Activated CD8-positive, alpha-beta memory T cell treated with anti-CD3 and anti-CD28 coated beads for 24 hours (primary cell): ENCODE data around the gene NQO2.
"Not testable (repeated sequence)": the region's sequence is repeated elsewhere in the genome, so short reads cannot be mapped to it uniquely, and the experiment has no call there.

ENCODE experiments used
- DNase-seq: peaks from one replicate; pipeline ENCODE4 v3.0.0-alpha.2; 2020

Gene NQO2

DNA sequence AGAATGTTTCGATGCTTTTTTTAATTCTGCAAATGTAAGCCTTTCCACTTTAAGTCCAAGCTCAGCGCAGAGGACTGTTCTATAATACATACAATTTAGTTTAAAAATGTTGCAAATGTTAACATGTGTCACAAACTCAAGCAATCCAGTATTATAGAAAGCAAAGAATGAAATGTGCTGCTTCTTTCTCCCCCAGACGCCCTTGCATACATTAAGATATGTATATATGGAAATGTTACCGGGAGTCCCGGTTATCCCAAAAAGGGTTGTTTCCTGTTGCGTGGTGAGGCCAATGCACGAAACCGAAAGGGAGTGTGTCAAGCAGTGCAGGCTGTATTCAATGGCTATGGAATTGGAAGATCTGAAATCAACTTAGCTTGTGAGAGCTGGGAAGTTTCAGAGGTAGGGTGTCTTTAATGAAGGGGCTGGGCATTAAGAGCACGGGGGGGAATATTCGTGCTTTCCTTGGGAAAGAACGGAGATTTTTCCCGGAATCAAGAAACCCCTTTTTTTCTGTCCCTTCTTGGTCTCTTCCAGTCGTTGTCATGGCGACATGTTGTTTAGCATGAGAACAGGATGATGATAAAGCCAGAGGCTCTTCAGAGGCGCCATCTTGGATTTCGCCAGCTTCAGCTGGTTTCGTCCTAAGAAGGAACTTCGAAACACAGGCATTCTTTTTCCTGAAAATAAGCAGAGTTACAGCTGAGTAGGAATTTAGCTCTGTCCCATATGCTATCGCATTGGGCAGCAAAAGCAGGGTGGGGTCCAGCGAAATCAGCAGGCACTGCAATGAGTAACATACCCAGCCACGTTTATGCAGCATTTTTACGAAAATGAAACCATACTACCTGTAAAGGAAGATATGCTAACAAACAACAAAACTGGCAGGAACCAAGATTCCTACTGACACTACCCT lies 10.1 kb upstream of the NQO2 start:
- DNase-seq: peak; percentile 87

DNA sequence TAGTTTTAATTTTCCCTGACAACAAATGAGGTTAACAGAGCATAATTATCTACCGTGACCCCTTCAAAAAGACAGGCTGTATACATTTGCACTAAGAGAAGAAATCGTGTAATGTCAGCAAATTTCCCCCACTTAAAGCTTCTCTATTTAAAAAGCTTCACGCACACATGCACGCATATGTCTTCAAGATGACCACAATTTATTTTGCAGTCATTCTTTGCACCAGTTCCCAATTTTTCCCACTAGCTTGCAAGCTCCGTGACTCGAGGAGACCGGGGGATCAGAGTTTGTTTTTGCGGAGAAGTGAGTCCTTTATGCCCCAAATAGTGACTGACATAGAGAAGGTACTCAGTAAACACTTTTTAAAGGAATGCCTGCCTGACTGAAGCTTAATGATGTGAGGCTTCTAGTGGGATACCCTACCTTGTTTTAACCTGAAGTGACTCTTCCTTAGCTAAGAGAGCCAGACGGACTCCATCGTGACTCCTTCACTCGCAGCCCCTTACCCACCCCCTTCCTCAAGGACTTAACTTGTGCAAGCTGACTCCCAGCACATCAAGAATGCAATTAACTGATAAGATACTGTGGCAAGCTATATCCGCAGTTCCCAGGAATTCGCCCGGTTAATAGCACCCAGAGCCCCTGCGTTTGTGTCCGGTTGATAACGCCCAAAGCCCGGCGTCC lies 9.3 kb upstream of the NQO2 start:
- peak; percentile 65 for DNase-seq

DNA sequence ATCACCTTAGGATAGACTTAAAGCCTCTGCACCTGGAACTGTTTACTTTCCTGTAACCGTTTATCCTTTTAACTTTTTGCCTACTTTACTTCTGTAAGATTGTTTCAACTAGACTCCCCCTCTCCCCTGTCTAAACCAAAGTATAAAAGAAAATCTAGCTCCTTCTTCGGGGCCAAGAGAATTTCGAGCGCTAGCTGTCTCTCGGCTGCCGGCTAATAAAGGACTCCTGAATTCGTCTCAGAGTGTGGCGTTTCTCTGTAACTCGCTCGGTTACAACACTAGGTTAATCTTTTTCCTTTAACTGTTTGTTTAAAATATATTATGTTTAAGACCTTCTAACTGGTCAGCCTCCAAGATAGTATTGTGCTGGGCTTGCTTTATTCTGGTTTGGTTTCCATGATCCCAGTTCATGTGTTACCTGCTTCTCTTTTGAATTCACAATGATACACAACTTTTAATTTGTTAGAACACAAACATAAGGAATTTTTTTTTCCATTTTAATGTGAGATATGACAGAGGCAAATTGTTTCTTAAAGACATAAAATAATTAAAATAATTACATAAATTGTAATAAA lies 8.7 kb upstream of the NQO2 start:
- DNase-seq: peak; percentile 41

DNA sequence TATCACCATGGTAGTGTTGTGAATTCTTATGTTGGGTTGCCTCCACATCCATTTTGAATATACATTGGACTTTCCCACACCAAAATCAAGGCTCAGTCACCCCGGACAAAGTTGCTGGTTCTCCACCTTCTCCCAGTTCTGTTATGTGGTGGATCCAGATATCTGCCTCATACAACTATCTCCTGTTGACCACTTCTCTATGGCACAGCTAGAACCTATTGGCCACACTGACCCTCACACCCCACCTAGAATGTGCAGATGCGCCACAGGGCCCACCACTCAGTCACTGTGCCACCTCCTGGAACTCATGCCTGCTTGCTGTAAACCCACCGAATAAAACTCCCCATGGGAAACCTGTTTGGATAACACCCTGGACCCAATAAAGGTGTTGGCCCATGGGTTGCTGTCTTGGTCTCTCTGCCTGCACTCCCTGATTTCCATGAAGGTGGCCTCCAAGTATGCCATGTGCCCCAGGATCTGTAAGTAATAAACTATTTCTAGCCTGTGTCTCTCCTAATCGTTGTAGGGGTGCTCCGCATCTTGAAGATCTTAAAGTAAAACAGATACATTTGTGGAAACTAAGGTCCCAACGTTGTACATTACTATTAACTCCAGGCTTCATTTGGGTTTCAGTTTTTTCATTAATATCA lies 7.2 kb upstream of the NQO2 start:
- DNase-seq: peak; percentile 49

DNA sequence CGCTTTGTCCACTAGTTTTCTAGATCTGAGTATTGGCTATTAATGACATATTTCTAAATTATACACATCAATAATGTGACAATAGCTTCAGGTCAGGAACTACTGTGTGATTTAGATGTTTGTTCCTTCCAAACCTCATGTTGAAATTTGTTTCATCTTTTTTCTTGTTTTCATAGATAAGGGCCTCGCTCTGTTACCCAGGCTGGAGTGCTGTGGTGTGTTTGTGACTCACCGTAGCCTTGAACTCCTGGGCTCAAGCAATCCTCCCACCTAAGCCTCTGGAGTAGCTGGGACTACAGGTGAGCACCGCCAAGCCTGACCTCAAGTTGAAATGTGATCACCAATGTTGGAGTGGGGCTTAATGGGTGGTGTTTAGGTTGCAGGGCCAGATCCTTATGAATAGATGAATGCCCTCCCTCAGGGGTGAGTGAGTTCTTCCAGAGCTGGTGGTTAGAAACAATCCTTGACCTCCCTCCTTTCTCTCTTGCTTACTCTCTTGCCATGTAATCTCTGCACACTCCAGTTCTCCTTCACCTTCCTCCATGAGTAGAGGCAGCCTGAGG lies 5.9 kb upstream of the NQO2 start:
- peak; percentile 28 for DNase-seq

DNA sequence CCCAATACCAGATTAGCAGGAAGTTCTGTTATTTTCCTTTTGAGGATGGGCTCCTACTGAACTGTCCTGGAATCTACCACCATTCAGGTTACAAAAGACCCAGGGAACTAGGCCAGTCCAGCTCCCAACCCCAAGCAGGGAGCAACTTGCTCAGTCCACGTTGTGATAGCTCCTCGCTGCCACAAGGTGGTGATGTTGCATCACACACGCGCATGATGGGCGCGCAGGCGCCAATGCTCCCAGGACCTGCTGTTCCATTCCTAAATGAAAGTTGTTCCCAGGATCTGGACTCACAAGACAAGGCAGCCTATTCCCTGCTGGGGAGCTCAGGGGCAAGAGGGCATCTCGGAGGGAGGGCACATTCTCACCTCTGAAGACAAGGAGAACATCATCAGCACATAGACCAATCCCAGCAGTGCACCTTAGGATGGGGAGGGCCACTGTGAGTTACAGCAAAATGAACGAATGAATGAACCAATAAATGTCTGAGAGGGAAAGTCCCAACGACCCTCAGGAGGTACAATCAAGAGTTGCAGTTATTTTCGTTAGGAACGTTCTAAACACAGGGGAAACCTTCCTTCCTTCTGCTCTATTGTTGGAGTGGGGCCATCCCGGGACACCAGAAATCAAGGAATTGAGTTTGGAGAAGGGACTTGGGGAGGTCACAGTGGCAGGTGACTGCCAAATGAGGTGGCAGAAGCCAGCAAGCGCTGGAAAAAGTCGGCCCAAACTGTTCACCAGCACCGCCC lies 1.3 kb upstream of the NQO2 start:
- peak; percentile 88 for DNase-seq

DNA sequence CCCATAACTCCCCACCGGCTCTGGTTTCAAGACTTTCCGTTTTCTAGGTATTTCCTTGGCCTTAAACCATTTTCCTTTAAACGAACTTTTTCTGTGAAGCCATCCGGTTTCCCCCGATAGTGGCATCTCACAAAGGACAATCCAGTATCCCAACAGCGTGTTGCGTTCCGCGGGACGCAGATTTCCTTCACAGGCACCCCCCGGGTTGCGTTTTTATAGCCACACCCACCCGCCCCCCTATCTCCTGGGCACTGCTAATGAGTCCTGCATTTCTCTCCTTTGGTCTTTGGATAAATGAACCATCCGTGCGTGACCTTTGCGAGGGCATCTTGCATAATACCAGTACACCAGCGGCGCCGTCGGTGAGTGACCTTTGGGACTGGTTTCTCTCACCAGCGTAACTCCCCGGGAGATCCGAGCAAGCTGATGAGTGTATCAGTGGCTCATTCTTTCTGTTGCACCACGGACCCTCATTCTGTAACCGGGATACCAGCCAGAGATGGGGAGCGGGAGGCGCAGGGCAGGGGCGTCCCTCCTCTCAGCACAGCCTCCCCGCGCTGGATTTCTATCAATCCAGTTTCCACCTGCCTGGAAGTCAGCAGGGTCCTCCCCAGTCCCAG lies 586 bp upstream of the NQO2 start:
- DNase-seq: no peak

DNA sequence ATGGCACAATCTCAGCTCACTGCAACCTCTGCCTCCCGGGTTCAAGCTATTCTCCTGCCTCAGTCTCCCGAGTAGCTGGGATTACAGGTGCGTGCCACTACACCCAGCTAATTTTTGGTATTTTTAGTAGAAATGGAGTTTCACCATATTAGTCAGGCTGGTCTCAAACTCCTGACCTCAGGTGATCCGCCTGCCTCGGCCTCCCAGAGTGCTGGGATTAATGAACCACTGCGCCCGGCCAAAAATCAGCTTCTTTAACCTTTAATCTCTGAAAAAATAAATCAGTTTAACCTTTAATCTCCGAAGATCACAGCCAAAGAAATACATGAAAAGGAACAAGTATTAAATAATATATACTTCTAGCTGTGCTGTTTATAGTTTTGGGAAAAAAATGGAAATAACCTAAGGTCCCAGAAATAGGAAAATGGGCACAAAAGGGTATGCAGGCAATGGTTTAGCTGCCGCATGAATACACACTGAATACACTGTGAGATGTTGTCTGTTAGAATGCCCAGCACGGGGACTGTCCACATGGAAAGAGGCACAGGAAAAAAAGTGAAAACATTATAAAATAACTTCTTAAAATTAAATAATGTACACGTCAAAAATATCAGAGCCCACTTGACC lies 1.6 kb downstream of the NQO2 start:
- DNase-seq: no peak

DNA sequence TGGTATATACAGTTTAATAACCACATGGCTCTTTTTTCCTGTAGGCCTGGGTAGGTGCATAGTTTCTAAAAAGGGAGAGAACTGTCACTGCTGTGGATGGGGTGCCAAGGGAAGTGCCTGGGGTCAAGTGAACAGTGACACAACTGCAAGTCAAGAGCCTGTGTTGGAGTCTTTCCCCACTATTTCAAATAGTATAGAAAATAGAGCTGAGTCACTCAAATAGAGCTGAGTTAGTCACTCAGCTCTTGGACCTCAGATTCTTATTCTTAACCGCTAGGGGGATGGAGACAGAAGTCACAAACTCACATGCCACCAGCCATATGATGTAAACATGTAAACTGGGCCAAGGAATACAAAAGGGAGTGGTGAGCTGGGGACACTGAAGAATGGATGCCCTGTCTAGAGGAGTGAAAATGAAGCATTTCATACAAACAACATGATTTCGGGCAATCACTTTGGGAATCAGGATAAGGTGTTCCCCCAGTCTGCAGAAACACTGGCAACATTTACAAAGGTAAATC lies 2.1 kb downstream of the NQO2 start:
- DNase-seq: no peak

DNA sequence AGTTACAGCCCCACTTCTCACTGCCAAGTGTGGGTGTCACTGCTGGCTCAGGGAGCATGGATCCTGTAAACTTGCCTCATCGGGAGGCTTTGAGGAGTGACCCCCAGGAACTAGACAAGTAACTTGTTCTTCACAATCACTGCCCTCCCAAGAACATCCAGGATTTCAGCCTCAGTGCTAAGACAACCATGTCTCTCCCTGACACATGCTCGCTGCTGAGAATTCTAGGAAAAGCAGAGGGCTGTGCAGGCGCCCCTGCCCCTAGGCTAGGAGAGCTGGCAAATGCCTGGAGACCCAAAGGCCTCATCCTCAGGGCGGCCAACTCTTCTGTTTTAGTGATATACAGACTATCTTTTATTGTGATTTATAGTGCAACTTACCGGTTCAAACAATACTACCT lies 3.5 kb downstream of the NQO2 start:
- DNase-seq: not testable (repeated sequence)

DNA sequence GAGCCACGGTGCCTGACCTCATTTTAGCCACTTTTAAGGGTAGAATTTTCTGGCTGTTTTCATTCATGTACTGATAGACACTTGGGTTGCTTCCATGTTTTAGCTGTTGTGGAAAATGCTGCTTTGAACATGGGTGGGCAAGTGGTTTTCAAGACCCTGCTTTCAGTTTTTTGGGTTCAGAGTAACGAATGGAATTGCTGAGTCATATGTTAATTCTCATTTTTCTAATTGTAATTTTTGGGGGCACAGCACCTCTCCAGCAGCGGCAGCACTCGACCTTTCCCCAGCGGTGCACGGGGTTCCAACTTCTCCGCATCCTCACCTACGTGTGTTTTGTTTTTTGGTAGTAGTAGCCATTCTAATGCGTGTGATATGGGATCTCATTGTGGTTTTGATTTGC lies 5.4 kb downstream of the NQO2 start:
- no peak for DNase-seq

DNA sequence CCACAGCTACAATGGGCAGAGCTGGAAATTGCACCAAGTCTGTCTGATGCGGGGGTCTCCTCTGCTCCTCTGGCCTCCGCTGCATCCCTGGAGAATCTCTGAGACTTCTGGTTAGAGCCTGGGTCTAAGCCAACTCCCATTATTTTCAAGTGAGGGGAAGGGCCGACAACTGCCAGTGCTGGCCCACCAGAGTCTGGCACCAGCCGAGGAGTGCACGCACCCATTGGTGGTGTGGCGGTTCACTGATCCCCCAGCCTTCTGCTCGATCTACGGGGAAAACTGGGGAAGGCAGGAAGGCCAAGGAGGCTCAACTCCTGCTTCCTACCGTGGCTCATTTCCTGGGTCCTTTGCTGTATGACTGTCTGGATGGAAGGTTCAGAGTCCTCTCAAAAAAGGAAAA lies 6.2 kb downstream of the NQO2 start:
- peak; percentile 19 for DNase-seq

DNA sequence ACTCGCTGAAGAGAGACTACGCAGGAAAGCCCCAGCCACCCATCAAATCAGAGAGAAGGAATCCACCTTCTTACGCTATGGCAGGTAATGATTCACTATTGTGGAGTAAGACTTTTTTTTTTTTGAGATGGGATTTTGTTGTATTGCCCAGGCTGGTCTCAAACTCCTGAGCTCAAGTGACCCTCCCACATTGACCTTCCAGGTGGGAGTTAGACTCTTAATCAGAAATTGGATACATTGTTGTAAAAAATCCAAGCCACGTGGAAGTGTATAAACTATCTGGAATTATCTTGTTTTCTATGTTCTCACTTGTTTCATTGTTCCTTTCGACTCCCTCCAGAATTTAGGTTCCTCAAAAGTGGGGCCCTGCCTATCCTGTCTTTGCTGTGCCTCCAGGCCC lies 6.8 kb downstream of the NQO2 start:
- no peak for DNase-seq

DNA sequence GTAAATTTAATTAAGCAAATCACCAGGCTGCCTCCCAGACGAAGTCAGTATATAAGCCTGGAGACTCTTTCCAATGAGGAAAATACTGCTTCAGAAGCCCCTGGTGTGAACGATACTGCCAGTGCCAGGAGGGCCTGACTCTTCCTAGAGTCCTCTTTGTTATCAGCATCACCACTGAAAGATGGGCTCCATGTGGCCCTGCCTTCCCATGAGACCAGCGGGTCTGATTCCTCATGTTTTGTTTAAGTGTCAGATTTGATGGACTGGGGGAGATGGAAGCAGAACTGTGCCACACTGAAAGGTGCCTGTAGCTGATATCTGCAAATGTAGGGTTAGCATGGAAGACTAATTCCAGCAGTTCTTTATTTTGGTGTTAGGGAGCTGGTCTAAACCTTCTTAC lies 7.9 kb downstream of the NQO2 start:
- no peak for DNase-seq

DNA sequence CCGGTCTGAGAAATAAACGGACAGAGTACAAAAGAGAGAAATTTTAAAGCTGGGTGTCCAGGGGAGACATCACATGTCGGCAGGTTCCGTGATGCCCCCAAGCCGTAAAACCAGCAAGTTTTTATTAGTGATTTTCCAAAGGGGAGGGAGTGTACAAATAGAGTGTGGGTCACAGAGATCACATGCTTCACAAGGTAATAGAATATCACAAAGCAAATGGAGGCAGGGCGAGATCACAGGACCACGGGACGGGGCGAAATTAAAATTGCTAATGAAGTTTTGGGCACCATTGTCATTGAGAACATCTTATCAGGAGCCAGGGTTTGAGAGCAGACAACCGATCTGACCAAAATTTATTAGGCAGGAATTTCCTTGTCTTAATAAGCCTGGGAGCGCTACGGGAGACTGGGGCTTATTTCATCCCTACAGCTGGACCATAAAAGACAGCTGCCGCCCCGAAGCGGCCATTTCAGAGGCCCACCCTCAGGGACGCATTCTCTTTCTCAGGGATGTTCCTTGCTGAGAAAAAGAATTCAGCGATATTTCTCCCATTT lies 9.1 kb downstream of the NQO2 start:
- DNase-seq: not testable (repeated sequence)

DNA sequence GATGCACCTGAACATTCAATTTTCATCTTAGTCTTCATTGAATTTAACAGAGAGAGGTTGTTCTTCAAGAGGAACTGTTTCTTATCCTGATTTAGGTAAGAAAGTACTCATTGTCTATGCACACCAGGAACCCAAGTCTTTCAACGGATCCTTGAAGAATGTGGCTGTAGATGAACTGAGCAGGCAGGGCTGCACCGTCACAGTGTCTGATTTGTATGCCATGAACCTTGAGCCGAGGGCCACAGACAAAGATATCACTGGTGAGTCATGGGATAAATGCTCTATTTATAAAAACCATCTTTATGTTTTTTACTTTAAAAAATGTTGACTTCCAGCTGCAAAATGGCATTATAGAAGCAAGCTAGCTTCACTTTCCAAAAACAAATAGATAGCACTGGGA lies 10.2 kb downstream of the NQO2 start:
- DNase-seq: no peak

DNA sequence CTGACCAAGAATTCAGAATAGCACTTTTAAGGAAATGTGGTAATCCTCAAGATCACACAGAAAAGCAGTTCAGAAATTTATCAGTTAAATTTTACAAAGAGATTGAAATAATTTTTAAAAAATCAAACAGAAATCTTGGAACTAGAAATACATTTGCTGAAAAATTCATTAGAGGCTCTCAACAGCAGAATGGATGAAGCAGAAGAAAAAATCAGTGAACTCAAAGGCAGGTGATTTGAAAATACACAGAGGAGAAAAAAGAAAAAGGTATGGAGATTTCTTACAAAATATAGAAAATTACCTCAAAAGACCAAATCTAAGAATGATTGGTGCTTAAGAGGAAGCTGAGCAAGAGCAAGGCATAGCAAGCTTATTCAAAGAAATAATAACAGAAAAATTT lies 11.5 kb downstream of the NQO2 start:
- no peak for DNase-seq

DNA sequence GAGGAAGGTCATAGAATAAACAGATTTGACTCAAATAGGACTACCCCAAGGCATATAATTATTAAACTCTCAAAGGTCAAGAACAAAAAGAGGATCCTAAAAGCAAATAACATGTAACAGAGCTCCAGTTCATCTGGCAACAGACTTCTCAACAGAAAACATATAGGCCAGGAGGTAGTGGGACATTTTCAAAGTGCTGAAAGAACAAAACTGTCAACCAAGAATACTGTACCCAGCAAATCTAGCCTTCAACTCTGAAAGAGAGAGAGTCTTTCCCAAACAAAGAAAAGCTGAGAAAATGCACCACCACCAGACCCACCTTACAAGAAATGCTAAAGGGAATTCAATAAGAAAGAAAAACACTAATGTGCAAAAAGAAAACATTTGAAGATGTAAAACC lies 11.9 kb downstream of the NQO2 start:
- DNase-seq: no peak

DNA sequence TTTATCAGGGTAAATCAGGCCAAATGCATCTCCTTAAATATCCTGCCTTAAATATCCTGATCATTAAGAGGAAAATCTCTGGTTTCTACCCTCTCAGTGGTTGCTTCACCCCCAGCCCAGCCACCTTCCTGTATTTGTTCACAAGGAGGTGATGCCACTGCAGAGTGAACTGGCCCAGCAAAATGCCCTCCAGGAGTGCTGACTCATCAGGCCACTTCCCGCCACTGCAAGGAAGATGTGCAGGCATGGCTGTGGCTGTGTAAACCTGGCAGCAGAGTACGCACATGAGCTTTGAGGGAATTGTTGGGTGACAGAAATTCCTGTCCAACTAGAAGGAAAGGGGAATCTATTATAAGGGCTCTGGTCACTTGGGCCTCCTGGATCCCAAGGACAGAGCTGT lies 13.8 kb downstream of the NQO2 start:
- DNase-seq: no peak

DNA sequence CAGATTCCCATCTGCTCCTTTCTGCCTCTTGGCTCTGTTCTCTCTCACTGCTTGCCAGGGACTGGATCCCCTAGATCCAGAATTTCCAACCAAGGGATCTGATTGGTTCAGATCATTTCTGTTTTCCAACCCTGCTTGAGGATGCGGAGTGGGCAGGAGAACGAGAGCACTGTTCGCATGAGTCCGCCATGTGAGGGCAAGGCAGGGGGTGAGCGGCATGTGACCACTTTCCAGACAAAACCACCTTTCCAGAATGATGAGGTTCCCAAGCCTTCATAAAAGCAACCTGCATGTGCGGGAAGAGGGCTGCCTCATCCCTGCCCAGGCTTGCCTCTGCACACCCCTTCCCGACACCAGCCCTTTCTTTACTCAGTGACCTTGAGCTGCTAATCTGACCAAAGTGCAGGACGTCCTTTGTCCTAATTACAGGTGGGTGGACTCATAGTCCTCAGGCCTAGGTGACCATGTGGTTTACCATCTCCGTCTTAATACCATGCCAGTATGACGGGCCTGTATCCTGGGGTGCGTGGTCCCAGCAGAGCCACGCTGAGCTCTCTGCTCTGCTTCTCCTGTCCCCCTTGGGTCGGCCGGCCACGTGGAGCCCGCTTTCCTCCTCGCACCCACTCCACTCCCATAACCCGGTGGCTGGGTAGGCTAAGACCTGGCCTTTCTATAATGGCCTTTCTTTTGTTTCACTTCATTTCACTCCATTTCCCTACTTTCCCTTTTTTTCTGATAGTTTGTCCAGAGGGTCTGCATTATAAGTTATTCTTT lies 14.4 kb downstream of the NQO2 start:
- DNase-seq: no peak
